A549 (cell line): ENCODE measurements around the gene RPS6KA1. TPM values are rescaled to one million over a fixed set of nuclear protein-coding genes. Genes with fewer than 3 reads are reported as not detected.
A peak's percentile ranks its signal among the peaks of the same experiment; 100 is the strongest.

Experiments used
- ATAC-seq, 2 experiments: fragments of 200-7000 bp in 1 of 2; fragments of >200 bp in 1 of 2; cut with Nextera tagmentation in 1 of 2; cut with Tn5 transposase in 1 of 2; 3 replicates each; pipeline versions ENCODE4 v1.8.0 to v1.9.1; 2018 to 2020; ENCODE audit warnings: mild to moderate bottlenecking in 1 of 2, moderate library complexity in 1 of 2
- CTCF ChIA-PET: fragments of 300-600 bp; sonication (Branson Sonifier 250); formaldehyde crosslinking; extraction: SDS; loops from one replicate; lab custom pipeline; 2021; ENCODE audit warnings: antibody characterized with exemption, inconsistent platforms; lab: Yijun Ruan, JAX
- POLR2A ChIA-PET: fragments of 350-600 bp; formaldehyde crosslinking; extraction: SDS; loops from one replicate; lab custom pipeline; 2021; ENCODE audit warnings: antibody characterized with exemption, inconsistent platforms; lab: Yijun Ruan, JAX
- DNase-seq, 2 experiments: peaks; one replicate each; pipeline versions ENCODE4 v3.0.0 to v3.0.0-alpha.2; 2011 to 2016; ENCODE audit warnings: low read depth in 1 of 2, low spot score in 1 of 2
- FAIRE-seq: peaks from 2 replicates; lab custom pipeline; 2011; peaks lifted over from hg19 to GRCh38; lab: Jason Lieb, UNC
- H3K27ac ChIP-seq, 2 experiments: fragments of >200 bp; sonication (Bioruptor Twin); formaldehyde crosslinking; 3 replicates each; pipeline ENCODE4 v1.5.1; 2016 to 2017
- H3K4me1 ChIP-seq: fragments of >200 bp; sonication (Bioruptor Twin); formaldehyde crosslinking; 3 replicates; pipeline ENCODE4 v1.6.1; 2016
- H3K4me2 ChIP-seq: fragments of >200 bp; sonication (Bioruptor Twin); formaldehyde crosslinking; 3 replicates; pipeline ENCODE4 v1.6.1; 2016
- H3K4me3 ChIP-seq: fragments of >200 bp; sonication (Bioruptor Twin); formaldehyde crosslinking; 3 replicates; pipeline ENCODE4 v1.5.1; 2016
- H3K9me3 ChIP-seq: fragments of >200 bp; sonication (Bioruptor Twin); formaldehyde crosslinking; 3 replicates; pipeline ENCODE4 v1.6.1; 2016
- BCL3 ChIP-seq: fragments of >200 bp; sonication (Bioruptor Twin); formaldehyde crosslinking; IDR thresholded peaks from 3 replicates; pipeline ENCODE4 v1.6.1; 2016
- CBX2 ChIP-seq: fragments of 200-600 bp; sonication (generic); IDR thresholded peaks from 2 replicates; pipeline ENCODE4 v1.6.1; 2016; ENCODE audit warnings: low read depth, mild to moderate bottlenecking, borderline replicate concordance
- CTCF ChIP-seq: fragments of >200 bp; sonication (Bioruptor Twin); formaldehyde crosslinking; IDR thresholded peaks from 3 replicates; pipeline ENCODE4 v1.5.1; 2016
- EHMT2 ChIP-seq: fragments of 200-600 bp; sonication (generic); IDR thresholded peaks from 2 replicates; pipeline ENCODE4 v1.6.1; 2016; ENCODE audit warnings: antibody characterized with exemption, low read depth, mild to moderate bottlenecking, moderate library complexity
- ESRRA ChIP-seq: fragments of 150-350 bp; IDR thresholded peaks from 2 replicates; pipeline ENCODE4 v1.6.1; 2014; ENCODE audit warnings: mild to moderate bottlenecking, low read length, borderline replicate concordance
- HDAC2 ChIP-seq: fragments of 200-600 bp; sonication (generic); IDR thresholded peaks from 2 replicates; pipeline ENCODE4 v1.6.1; 2016
- HEYL ChIP-seq: fragments of 250-450 bp; sonication (Bioruptor Pico); IDR thresholded peaks from 2 replicates; pipeline ENCODE4 v1.8.0; 2021; ENCODE audit warnings: mild to moderate bottlenecking, moderate library complexity
- HOXB13 ChIP-seq: fragments of 250-450 bp; sonication (Bioruptor Pico); IDR thresholded peaks from 2 replicates; pipeline ENCODE4 v1.5.0; 2020; ENCODE audit warnings: low read depth, mild to moderate bottlenecking, moderate library complexity
- KDM1A ChIP-seq: fragments of 200-600 bp; sonication (generic); IDR thresholded peaks from 2 replicates; pipeline ENCODE4 v1.6.1; 2016; ENCODE audit warnings: low read depth, mild to moderate bottlenecking
- MAFK ChIP-seq: fragments of 450-650 bp; IDR thresholded peaks from 2 replicates; pipeline ENCODE4 v1.6.1; 2014; ENCODE audit not compliant: partially characterized antibody
- PHF8 ChIP-seq: fragments of 200-600 bp; sonication (generic); IDR thresholded peaks from 2 replicates; pipeline ENCODE4 v1.6.1; 2016; ENCODE audit warnings: low read depth, mild to moderate bottlenecking, antibody characterized with exemption, moderate library complexity, borderline replicate concordance
- RARB ChIP-seq: fragments of 250-450 bp; sonication (Bioruptor Pico); IDR thresholded peaks from 2 replicates; pipeline ENCODE4 v1.8.0; 2021; ENCODE audit warnings: mild to moderate bottlenecking, moderate library complexity
- REST ChIP-seq: fragments of 200-600 bp; sonication (generic); IDR thresholded peaks from 2 replicates; pipeline ENCODE4 v1.6.1; 2016; ENCODE audit warnings: antibody characterized with exemption, mild to moderate bottlenecking, moderate library complexity
- SREBF2 ChIP-seq: fragments of 450-650 bp; IDR thresholded peaks from 2 replicates; pipeline ENCODE4 v1.6.1; 2014; ENCODE audit warnings: mild to moderate bottlenecking, moderate library complexity
- TFCP2L1 ChIP-seq: fragments of 250-450 bp; sonication (Bioruptor Pico); IDR thresholded peaks from 2 replicates; pipeline ENCODE4 v1.5.0; 2021; ENCODE audit warnings: mild to moderate bottlenecking
- TP53 ChIP-seq: fragments of 250-450 bp; sonication (Bioruptor Pico); IDR thresholded peaks from 2 replicates; pipeline ENCODE4 v1.5.0; 2021; ENCODE audit warnings: mild to moderate bottlenecking, moderate library complexity
- USF2 ChIP-seq: fragments of 450-650 bp; IDR thresholded peaks from 2 replicates; pipeline ENCODE4 v1.6.1; 2014; ENCODE audit warnings: antibody characterized with exemption
- ZFP36 ChIP-seq: fragments of 450-650 bp; IDR thresholded peaks from 2 replicates; pipeline ENCODE4 v1.6.1; 2014; ENCODE audit warnings: borderline replicate concordance; ENCODE audit not compliant: partially characterized antibody
- ZNF302 ChIP-seq: fragments of 250-450 bp; sonication (Bioruptor Pico); IDR thresholded peaks from 2 replicates; pipeline ENCODE4 v1.9.0; 2021; ENCODE audit warnings: inconsistent platforms, mild to moderate bottlenecking, moderate library complexity
- ZSCAN20 ChIP-seq: fragments of 250-450 bp; sonication (Bioruptor Pico); IDR thresholded peaks from 2 replicates; pipeline ENCODE4 v1.8.0; 2022; ENCODE audit warnings: mild to moderate bottlenecking, moderate library complexity
- WGBS: methylation state at CpG from one replicate; pipeline ENCODE4 v1.1.6; 2017; ENCODE audit errors: missing lambda C conversion rate; 5-methylcytosine and 5-hydroxymethylcytosine counted together
- polyA plus RNA-seq, 4 experiments: library from polyadenylated mRNA; depleted of rRNA in 3 of 4; stranded (reverse); fragments of >200 nt; fragmentation: RNase III in 1 of 4; extraction: RNeasy Plus Mini Kit Qiagen cat#74134 plus additional on column Dnase treatment in 1 of 4; gene quantifications; 2 replicates in 3 of 4; 3 replicates in 1 of 4; pipeline ENCODE4 v1.2.3, GENCODE V29; 2011 to 2017

Gene RPS6KA1
- polyA plus RNA-seq, 2 of the 4 experiments (the other 2 are of a cell fraction) = 9.8 to 12.4 TPM

GRCh38 chr1:26541816-26542711 lies 12.5 kb downstream of the RPS6KA1 start:
- ATAC-seq (peak; percentile 58 to 76), DNase-seq (peak in 1 of 2 experiments; percentile 47)
- H3K4me2 ChIP-seq = no peak overlapping the region
- 78% methylated on average over 11 of the region's 18 CpGs for WGBS
- POLR2A ChIA-PET = no interaction called here
- TF ChIP-seq EHMT2 (no peak), ESRRA (no peak), SREBF2 (no peak), BCL3 (no peak), HEYL (CRISPR knock-in tag) (no peak), ZFP36 (no peak), TP53 (CRISPR knock-in tag) (no peak), PHF8 (no peak), KDM1A (no peak), REST (no peak)
- TF ChIP-seq, all 56 proteins: peak for 0
- Histone ChIP-seq H3K4me1 (peaks cover 12% of the 10 kb centered on the region; the same call in 1 of the 3 replicates), H3K4me3 (no peak overlapping the region), H3K9me3 (no peaks in the 10 kb centered on the region), H3K27ac (0 out of 6 replicates have a peak overlapping the region, but pooled peaks of 1 of the 2 experiments have one; percentile 42)
- FAIRE-seq = no peak
- CTCF ChIA-PET = interaction anchor here (0.7 to 1.0 kb wide), 2 partner anchors 18 to 42 kb away, joined by 3 read pairs; no protein-coding TSS in a partner anchor

- no peak overlapping the region for H3K4me2 ChIP-seq
- POLR2A ChIA-PET = no interaction called here
- CTCF ChIA-PET = interaction anchor here (0.7 kb wide), 1 partner anchor 43 kb away, joined by 3 read pairs; no protein-coding TSS in a partner anchor
- WGBS = 94% methylated on average over 9 of the region's 9 CpGs
- H3K9me3 ChIP-seq = no peaks in the 10 kb centered on the region
- ATAC-seq (no peak), DNase-seq (no peak), FAIRE-seq (no peak)
- TF ChIP-seq ZNF302 (CRISPR knock-in tag) (no peak), CTCF (no peak), RARB (no peak), HEYL (CRISPR knock-in tag) (no peak), CBX2 (no peak), ZSCAN20 (CRISPR knock-in tag) (no peak), HOXB13 (no peak), USF2 (no peak), ZFP36 (no peak), TFCP2L1 (CRISPR knock-in tag) (no peak), HDAC2 (no peak), MAFK (no peak)
- H3K4me1 ChIP-seq = peaks cover 8% of the 10 kb centered on the region; the same call in 1 of the 3 replicates
- no peak overlapping the region for H3K4me3 ChIP-seq
- no peak overlapping the region for H3K27ac ChIP-seq
These were observed 13.3 kb downstream of the RPS6KA1 start for GRCh38 chr1:26542771-26543451.
